K562 (cell line): ENCODE measurements around the gene TBC1D2. TPM values are rescaled to one million over a fixed set of nuclear protein-coding genes. Genes with fewer than 3 reads are reported as not detected.

Experiments
- DIDO1 ChIP-seq: fragments of 450-650 bp; IDR thresholded peaks from 2 replicates; pipeline ENCODE4 v1.6.1; 2016; ENCODE audit warnings: low read depth, missing biosample characterization, missing genetic modification characterization
- HDAC6 ChIP-seq: IDR thresholded peaks from 2 replicates; pipeline ENCODE4 v1.6.1; 2012; ENCODE audit warnings: low read depth, mild to moderate bottlenecking, control low read depth, inconsistent platforms, low read length, moderate library complexity
- MEF2D ChIP-seq: conservative IDR thresholded peaks from 2 replicates; pipeline ENCODE4 v1.6.1; 2016; ENCODE audit warnings: low read depth, missing genetic modification characterization, missing compliant biosample characterization
- NCOA2 ChIP-seq, 2 experiments: fragments of 450-650 bp; IDR thresholded peaks; 2 replicates each; pipeline ENCODE4 v1.6.1; 2018; ENCODE audit warnings: mild to moderate bottlenecking in 2 of 2, moderate library complexity in 1 of 2; ENCODE audit not compliant: partially characterized antibody in 2 of 2
- RBM15 ChIP-seq: fragments of 200-400 bp; formaldehyde crosslinking; IDR thresholded peaks from 2 replicates; pipeline ENCODE4 v1.6.1; 2018; ENCODE audit warnings: mild to moderate bottlenecking, low read length, moderate library complexity; ENCODE audit not compliant: insufficient read depth
- ZNF174 ChIP-seq: fragments of 250-450 bp; sonication (Bioruptor Pico); IDR thresholded peaks from 2 replicates; pipeline ENCODE4 v1.4.0; 2020; ENCODE audit warnings: mild to moderate bottlenecking
- ZNF408 ChIP-seq: fragments of 250-450 bp; sonication (Bioruptor Pico); IDR thresholded peaks from 2 replicates; pipeline ENCODE4 v1.4.0; 2020; ENCODE audit warnings: low read depth, mild to moderate bottlenecking, moderate library complexity
- polyA plus RNA-seq, 8 experiments: library from polyadenylated mRNA; depleted of rRNA in 4 of 8; stranded (reverse) in 5 of 8; unstranded in 3 of 8; fragments of >200 nt; fragmentation: Nextera tagmentation in 2 of 8; fragmentation: Illumina TruSeq in 1 of 8; extraction: Ambion mirVana in 2 of 8; extraction: Trizol in 1 of 8; gene quantifications; 2 replicates each; pipeline versions ENCODE4 v1.2.1 to v1.2.3, GENCODE V29; 2011 to 2014; ENCODE audit warnings: inconsistent platforms in 1 of 8, missing spikeins in 1 of 8
- total RNA-seq, 7 experiments: library from RNA; depleted of rRNA in 6 of 7; stranded (reverse); fragments of >200 nt in 6 of 7; fragmentation: Illumina TruSeq in 2 of 7; extraction: Trizol in 2 of 7; gene quantifications; 2 replicates each; pipeline versions ENCODE4 v1.2.1 to v1.2.3, GENCODE V29; 2011 to 2021; ENCODE audit warnings: low replicate concordance in 1 of 7
- TF ChIP-seq, protein P1 (sequence below), 3 experiments: IDR thresholded peaks in 2 of 3; conservative IDR thresholded peaks in 1 of 3; 2 replicates each; pipeline ENCODE4 v1.5.1; 2011 to 2012; ENCODE audit warnings: low read length in 3 of 3, mild to moderate bottlenecking in 3 of 3, control low read depth in 2 of 3, improper control_type of control experiment in 1 of 3, inconsistent platforms in 1 of 3, low read depth in 1 of 3, mixed read lengths in 1 of 3, moderate library complexity in 1 of 3; ENCODE audit not compliant: insufficient read depth in 2 of 3
- TF ChIP-seq, protein P2 (sequence below), 2 experiments: fragments of 250-450 bp in 1 of 2; fragments of 450-650 bp in 1 of 2; sonication (Bioruptor Pico) in 1 of 2; IDR thresholded peaks; 2 replicates each; pipeline versions ENCODE4 v1.6.1 to v1.8.0; 2016 to 2021; ENCODE audit warnings: mild to moderate bottlenecking in 2 of 2, moderate library complexity in 2 of 2, missing compliant biosample characterization in 1 of 2, missing genetic modification characterization in 1 of 2
- TF ChIP-seq, protein P3 (sequence below): fragments of 250-450 bp; sonication (Bioruptor Pico); IDR thresholded peaks from 2 replicates; pipeline ENCODE4 v1.8.0; 2021; ENCODE audit warnings: moderate library complexity, mild to moderate bottlenecking, inconsistent platforms
- TF ChIP-seq, protein P4 (sequence below), 3 experiments: fragments of 200-800 bp in 1 of 3; sonication (Bioruptor generic) in 1 of 3; sonication (generic) in 1 of 3; formaldehyde crosslinking in 1 of 3; IDR thresholded peaks; 2 replicates each; pipeline versions ENCODE4 v1.6.1 to v1.8.0; 2016 to 2022; ENCODE audit warnings: mild to moderate bottlenecking in 2 of 3, missing compliant biosample characterization in 2 of 3, missing genetic modification characterization in 2 of 3, missing genetic modification reagents in 1 of 3
- TF ChIP-seq, protein P5 (sequence below): fragments of 450-650 bp; formaldehyde crosslinking; IDR thresholded peaks from 2 replicates; pipeline ENCODE4 v1.4.0; 2020; ENCODE audit warnings: mild to moderate bottlenecking

The TBC1D2 gene
- total and polyA plus RNA-seq, 9 of the 15 experiments (the other 6 are each of a cell fraction or from before 2014, with no cell fraction given) = 0.10 to 7.0 (median 2.5) TPM

DNA sequence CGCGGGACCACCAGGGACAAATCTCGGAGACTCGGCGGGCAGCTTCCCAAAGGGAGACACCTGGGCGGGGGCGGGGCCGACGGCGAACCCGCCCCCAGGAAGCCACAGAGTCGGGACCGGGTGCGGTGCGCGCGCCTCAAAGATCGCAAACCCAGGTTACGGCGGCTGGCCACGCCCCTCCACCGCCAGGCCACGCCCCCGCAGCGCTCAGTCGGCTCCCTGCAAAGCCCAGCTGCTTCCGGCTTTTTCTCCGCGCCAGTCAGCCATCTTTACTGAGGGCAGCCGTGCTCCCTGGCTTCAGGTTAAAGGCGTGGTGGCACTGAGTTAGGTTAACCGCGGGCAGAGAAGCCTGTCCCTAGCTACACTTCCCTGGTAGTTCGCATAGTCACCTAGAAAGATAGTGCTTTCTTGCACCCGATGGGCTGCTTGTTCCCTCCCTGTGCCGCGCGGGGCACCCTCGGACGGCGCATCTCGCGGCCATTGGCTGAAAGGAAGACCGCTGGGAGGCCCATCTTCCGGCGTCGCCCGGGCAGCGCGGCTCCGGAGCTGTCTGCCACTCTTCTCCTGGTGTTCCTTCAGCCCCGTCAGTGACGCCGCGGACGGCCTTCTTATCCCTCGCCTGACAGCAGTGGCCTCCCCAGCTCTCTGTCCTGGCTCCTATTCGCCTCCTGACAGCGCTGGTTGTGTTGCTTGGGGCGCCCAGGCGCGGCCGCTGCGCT, at the start of gene TBC1D2 (continued):
- TF ChIP-seq, protein P1, sequence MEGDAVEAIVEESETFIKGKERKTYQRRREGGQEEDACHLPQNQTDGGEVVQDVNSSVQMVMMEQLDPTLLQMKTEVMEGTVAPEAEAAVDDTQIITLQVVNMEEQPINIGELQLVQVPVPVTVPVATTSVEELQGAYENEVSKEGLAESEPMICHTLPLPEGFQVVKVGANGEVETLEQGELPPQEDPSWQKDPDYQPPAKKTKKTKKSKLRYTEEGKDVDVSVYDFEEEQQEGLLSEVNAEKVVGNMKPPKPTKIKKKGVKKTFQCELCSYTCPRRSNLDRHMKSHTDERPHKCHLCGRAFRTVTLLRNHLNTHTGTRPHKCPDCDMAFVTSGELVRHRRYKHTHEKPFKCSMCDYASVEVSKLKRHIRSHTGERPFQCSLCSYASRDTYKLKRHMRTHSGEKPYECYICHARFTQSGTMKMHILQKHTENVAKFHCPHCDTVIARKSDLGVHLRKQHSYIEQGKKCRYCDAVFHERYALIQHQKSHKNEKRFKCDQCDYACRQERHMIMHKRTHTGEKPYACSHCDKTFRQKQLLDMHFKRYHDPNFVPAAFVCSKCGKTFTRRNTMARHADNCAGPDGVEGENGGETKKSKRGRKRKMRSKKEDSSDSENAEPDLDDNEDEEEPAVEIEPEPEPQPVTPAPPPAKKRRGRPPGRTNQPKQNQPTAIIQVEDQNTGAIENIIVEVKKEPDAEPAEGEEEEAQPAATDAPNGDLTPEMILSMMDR (IDR thresholded peaks at IDR 0.05 in 2 of 3, conservative IDR thresholded peaks at IDR 0.05 in 1 of 3; ENCODE audit: insufficient read depth in 2 of 3, low read depth in 1 of 3, low read length in 3 of 3) = peak in 2 of 3 experiments; percentile 22 to 39; a peak in 2 of 6 replicates
- TF ChIP-seq DIDO1 (tag) (peak; percentile 88), ZNF408 (CRISPR knock-in tag) (no peak), NCOA2 (IDR thresholded peaks at IDR 0.05; ENCODE audit: partially characterized antibody in 2 of 2) (no peak), RBM15 (no peak), ZNF174 (CRISPR knock-in tag) (no peak), MEF2D (no peak), HDAC6 (no peak)
- TF ChIP-seq, protein P2, sequence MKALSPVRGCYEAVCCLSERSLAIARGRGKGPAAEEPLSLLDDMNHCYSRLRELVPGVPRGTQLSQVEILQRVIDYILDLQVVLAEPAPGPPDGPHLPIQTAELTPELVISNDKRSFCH (CRISPR knock-in tag; IDR thresholded peaks at IDR 0.05) = no peak
- TF ChIP-seq, protein P2 (tag; IDR thresholded peaks at IDR 0.05) = peak; percentile 85
- TF ChIP-seq, protein P3, sequence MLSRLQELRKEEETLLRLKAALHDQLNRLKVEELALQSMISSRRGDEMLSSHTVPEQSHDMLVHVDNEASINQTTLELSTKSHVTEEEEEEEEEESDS (CRISPR knock-in tag) = no peak
- TF ChIP-seq, protein P4, sequence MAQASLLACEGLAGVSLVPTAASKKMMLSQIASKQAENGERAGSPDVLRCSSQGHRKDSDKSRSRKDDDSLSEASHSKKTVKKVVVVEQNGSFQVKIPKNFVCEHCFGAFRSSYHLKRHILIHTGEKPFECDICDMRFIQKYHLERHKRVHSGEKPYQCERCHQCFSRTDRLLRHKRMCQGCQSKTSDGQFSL (CRISPR knock-in tag; IDR thresholded peaks at IDR 0.05) = no peak
- TF ChIP-seq, protein P4 (tag; IDR thresholded peaks at IDR 0.05) = no peak
- TF ChIP-seq, protein P5, sequence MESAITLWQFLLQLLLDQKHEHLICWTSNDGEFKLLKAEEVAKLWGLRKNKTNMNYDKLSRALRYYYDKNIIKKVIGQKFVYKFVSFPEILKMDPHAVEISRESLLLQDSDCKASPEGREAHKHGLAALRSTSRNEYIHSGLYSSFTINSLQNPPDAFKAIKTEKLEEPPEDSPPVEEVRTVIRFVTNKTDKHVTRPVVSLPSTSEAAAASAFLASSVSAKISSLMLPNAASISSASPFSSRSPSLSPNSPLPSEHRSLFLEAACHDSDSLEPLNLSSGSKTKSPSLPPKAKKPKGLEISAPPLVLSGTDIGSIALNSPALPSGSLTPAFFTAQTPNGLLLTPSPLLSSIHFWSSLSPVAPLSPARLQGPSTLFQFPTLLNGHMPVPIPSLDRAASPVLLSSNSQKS (CRISPR knock-in tag) = no peak
